Adrenal gland (tissue), 12 donors: ENCODE measurements around the gene KLHL29. TPM values are rescaled to one million over a fixed set of nuclear protein-coding genes. Genes with fewer than 3 reads are reported as not detected.

Experiments used
- DNase-seq, 7 donors: peaks; one replicate each; pipeline ENCODE4 v3.0.0-alpha.2; 2019 to 2020
- H3K27ac ChIP-seq, 5 donors: fragments of 200-600 bp; sonication (generic) in 4 of 5; 1 replicate in 3 of 5; 2 replicates in 2 of 5; pipeline versions ENCODE4 v1.5.1 to v1.8.0; 2016 to 2020; ENCODE audit warnings: mild to moderate bottlenecking in 1 of 5
- H3K27me3 ChIP-seq: fragments of 200-600 bp; 2 replicates; pipeline ENCODE4 v1.8.0; 2021
- H3K36me3 ChIP-seq, 2 donors: fragments of 200-600 bp; replicated peaks in 1 of 2; 1 replicate in 1 of 2; 2 replicates in 1 of 2; pipeline versions ENCODE4 v1.5.1 to v1.8.0; 2018 to 2022
- H3K4me1 ChIP-seq, 2 donors: fragments of 200-600 bp; replicated peaks in 1 of 2; 1 replicate in 1 of 2; 2 replicates in 1 of 2; pipeline versions ENCODE4 v1.5.1 to v1.8.0; 2018 to 2021
- H3K4me3 ChIP-seq, 4 donors: fragments of 200-600 bp; sonication (generic) in 3 of 4; one replicate each; pipeline ENCODE4 v1.5.1; 2016 to 2018
- H3K9me3 ChIP-seq, 3 donors: fragments of 200-600 bp; sonication (generic) in 1 of 3; replicated peaks in 1 of 3; 1 replicate in 2 of 3; 2 replicates in 1 of 3; pipeline versions ENCODE4 v1.5.1 to v1.8.0; 2016 to 2021
- CTCF ChIP-seq, 6 experiments: fragments of 450-650 bp in 4 of 6; fragments of 200-600 bp in 2 of 6; sonication (generic) in 1 of 6; IDR thresholded peaks; 1 replicate in 5 of 6; 2 replicates in 1 of 6; pipeline versions ENCODE4 v1.5.1 to v1.8.0; 2016 to 2021; ENCODE audit warnings: antibody characterized with exemption in 6 of 6, mild to moderate bottlenecking in 2 of 6, moderate library complexity in 1 of 6
- POLR2A ChIP-seq, 2 donors: fragments of 450-650 bp; IDR thresholded peaks; one replicate each; pipeline ENCODE4 v1.6.1; 2017; ENCODE audit warnings: antibody characterized with exemption in 2 of 2, mild to moderate bottlenecking in 2 of 2, moderate library complexity in 1 of 2
- WGBS, 4 donors: extraction: QIAGEN DNeasy Blood & Tissue Kit in 2 of 4; methylation state at CpG; one replicate each; pipeline versions ENCODE4 v1.1.5 to v1.1.7; 2013 to 2017; 5-methylcytosine and 5-hydroxymethylcytosine counted together
- intact Hi-C, 2 donors: fragments of 100-400 bp; cut with DNase I; formaldehyde crosslinking; loops; one replicate each; pipeline versions ENCODE4 v1.14.1 to v1.15.0; 2022 to 2023
- polyA plus RNA-seq, 3 donors: library from polyadenylated mRNA; stranded (reverse); fragments of 200-250 nt in 2 of 3; fragments of 350-450 nt in 1 of 3; fragmentation: Illumina TruSeq in 1 of 3; extraction: RNeasy Lipid Tissue Mini Kit (QIAGEN cat#74804) in 1 of 3; gene quantifications; one replicate each; pipeline ENCODE4 v1.2.3, GENCODE V29; 2013 to 2014
- total RNA-seq, 9 donors: library from RNA; depleted of rRNA in 4 of 9; stranded (reverse); fragments of >200 nt in 4 of 9; fragments of 120-200 nt in 1 of 9; fragmentation: NEBNext Ultra II Directional in 1 of 9; extraction: Animal tissue kit (Norgen Biotek cat#: 25700) in 1 of 9; gene quantifications; one replicate each; pipeline versions ENCODE4 v1.1.0 to v1.2.4, GENCODE V29; 2013 to 2023
- donor health status: healthy with polysubstance abuse.
- donor health status: Bipolar disorder and iron deficiency.
- donor health status: DM: yes; HTN: yes; CAD: no.
- donor health status: DM: no; HTN: no; CAD: no.
- donor health status: DM: no; HTN: no; CAD: no.
- donor health status: DM: yes; HTN: yes; CAD: no.

The KLHL29 gene
- total and polyA plus RNA-seq, 12 donors, result 1.9 to 24.5 (median 15.7) TPM

DNA sequence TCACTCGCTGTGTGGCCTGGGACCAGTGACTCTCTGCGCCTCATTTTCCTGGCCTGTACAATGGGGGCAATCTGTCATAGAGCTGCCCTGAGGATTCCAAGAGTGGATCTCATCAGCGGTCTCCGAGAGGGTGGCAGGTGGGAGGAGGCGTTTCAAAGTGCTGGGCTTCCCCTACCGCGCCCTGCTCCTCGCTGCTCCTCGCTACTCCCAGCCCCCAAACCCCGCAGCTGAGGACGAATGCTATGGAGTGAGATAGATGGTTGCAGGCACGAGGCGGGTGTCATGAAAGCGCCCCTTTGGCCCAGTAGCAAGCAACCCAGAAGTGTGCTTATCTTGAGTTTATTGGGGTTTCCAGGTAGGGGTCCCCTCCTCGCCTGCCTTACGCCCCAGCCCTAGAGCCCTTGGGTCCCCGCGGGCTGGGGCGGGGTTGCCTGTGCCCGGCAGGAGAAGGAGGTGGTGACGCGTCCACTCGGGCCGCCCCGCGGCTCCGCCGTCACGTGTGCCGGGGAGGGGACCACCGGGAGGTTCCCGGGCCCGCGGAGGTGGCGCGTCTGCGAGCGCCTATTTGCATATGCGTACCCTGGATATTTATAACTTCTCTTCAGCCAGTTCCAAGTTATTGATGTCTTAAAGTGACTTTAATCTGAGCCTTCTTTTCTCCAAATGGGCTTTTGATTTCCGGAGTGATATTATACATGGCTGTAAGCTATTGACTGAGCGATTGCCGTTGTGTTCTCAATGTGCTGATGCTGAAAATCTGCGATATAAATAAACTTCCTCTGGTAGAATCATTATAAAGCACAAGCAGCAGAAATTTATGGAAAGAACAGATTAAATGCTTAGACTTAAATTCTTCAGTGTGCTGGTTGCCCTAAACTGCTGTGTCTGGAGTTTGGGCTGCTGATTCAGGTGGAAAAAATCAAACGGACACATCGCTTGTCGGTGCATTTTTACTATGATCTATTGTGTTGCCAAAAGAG, 278.3 kb downstream of the KLHL29 start:
- Histone ChIP-seq H3K27ac (no peak overlapping the region), H3K4me1 (peaks cover 4 to 11% of the 10 kb centered on the region in 2 donors), H3K36me3 (no peaks in the 10 kb centered on the region), H3K27me3 (no peaks in the 10 kb centered on the region), H3K9me3 (no peaks in the 10 kb centered on the region), H3K4me3 (peak overlapping the region in 2 of 4 donors; percentile 18 to 22)
- intact Hi-C loops, result no loop called here
- 26 to 63% (median 34%) methylated on average over 22 to 46 of the region's 46 CpGs for WGBS, 4 donors
- no peak for TF ChIP-seq POLR2A (IDR thresholded peaks at IDR 0.05)
- TF ChIP-seq CTCF (IDR thresholded peaks at IDR 0.05), result no peak
- peak in 6 of 7 donors; percentile 36 to 71 (median 52) for DNase-seq

- Histone ChIP-seq H3K4me1 (peaks cover 4 to 15% of the 10 kb centered on the region in 2 donors), H3K36me3 (no peaks in the 10 kb centered on the region), H3K9me3 (no peaks in the 10 kb centered on the region), H3K4me3 (no peak overlapping the region), H3K27ac (no peak overlapping the region), H3K27me3 (no peaks in the 10 kb centered on the region)
- DNase-seq, result no peak
- 72 to 78% (median 76%) methylated on average over 8 to 9 of the region's 9 CpGs for WGBS, 4 donors
- intact Hi-C loops, result no loop called here
- TF ChIP-seq CTCF (IDR thresholded peaks at IDR 0.05), result no peak
- TF ChIP-seq POLR2A (IDR thresholded peaks at IDR 0.05), result no peak
These were observed 279.2 kb downstream of the KLHL29 start for GRCh38 chr2:23664066-23664788.

- intact Hi-C loops, result no loop called here
- Histone ChIP-seq H3K27ac (no peak overlapping the region), H3K9me3 (no peaks in the 10 kb centered on the region), H3K4me1 (peaks cover 4 to 20% of the 10 kb centered on the region in 2 donors), H3K27me3 (no peaks in the 10 kb centered on the region), H3K36me3 (no peaks in the 10 kb centered on the region), H3K4me3 (no peak overlapping the region)
- WGBS, 4 donors, result 86 to 91% (median 89%) methylated on average over 6 to 12 of the region's 12 CpGs
- TF ChIP-seq CTCF (IDR thresholded peaks at IDR 0.05) (no peak), POLR2A (IDR thresholded peaks at IDR 0.05) (no peak)
- peak in 1 of 7 donors; percentile 36 for DNase-seq
These were observed 281.4 kb downstream of the KLHL29 start for GRCh38 chr2:23666241-23666979.

DNA sequence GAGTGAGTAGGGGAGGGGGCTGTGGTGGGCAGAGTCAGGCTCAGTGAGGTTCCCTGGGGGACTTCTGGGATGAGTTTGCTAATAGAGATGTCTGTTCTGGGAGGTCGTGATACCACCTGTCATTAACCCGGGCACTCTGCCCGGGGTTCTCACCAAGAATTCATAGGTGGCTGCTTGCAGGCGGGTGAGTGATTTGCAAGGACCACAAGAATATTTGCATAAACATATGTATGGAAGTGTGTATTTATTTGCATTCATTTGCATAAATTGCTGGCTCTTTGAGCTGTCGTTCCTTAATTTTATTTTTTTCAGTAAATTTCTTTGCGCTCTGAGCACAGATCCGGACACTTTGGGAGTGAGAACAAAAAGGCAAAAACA, 282.0 kb downstream of the KLHL29 start:
- intact Hi-C loops, result no loop called here
- 88 to 94% (median 89%) methylated on average over 7 of the region's 7 CpGs for WGBS, 4 donors
- no peaks in the 10 kb centered on the region for H3K9me3 ChIP-seq

More for the DNA sequence above, 282.0 kb downstream of the KLHL29 start:
- TF ChIP-seq CTCF (IDR thresholded peaks at IDR 0.05), result no peak
- no peak for TF ChIP-seq POLR2A (IDR thresholded peaks at IDR 0.05)
- DNase-seq, result no peak
- Histone ChIP-seq H3K4me1 (peaks cover 4 to 20% of the 10 kb centered on the region in 2 donors), H3K4me3 (no peak overlapping the region), H3K36me3 (no peaks in the 10 kb centered on the region), H3K27me3 (no peaks in the 10 kb centered on the region), H3K27ac (no peak overlapping the region)
